Common myeloid progenitor, CD34-positive (primary cell): ENCODE results near the gene COX7B2.

Experiments
- CTCF ChIA-PET: fragments of 350-600 bp; sonication (Branson Sonifier 250); formaldehyde crosslinking; loops from one replicate; lab custom pipeline; 2021; ENCODE audit warnings: antibody characterized with exemption; lab: Charles Lee
- POLR2A ChIA-PET: fragments of 350-600 bp; sonication (Branson Sonifier 250); formaldehyde crosslinking; loops from one replicate; lab custom pipeline; 2021; ENCODE audit warnings: antibody characterized with exemption; lab: Charles Lee
- DNase-seq, 3 donors: peaks; one replicate each; pipeline versions ENCODE4 v3.0.0 to v3.0.0-alpha.2; 2013
- H3K27ac ChIP-seq, 2 experiments: 1 replicate in 1 of 2; 2 replicates in 1 of 2; pipeline ENCODE4 v1.7.0; 2013; ENCODE audit warnings: inconsistent platforms in 2 of 2, low read length in 2 of 2, mild to moderate bottlenecking in 2 of 2, low read depth in 1 of 2, moderate library complexity in 1 of 2; ENCODE audit not compliant: severe bottlenecking in 2 of 2, insufficient read depth in 1 of 2, poor library complexity in 1 of 2
- H3K27me3 ChIP-seq, 5 experiments: replicated peaks in 2 of 5; 1 replicate in 3 of 5; 2 replicates in 2 of 5; pipeline versions ENCODE4 v1.6.1 to v1.7.0; 2013; ENCODE audit warnings: low read length in 4 of 5, mild to moderate bottlenecking in 2 of 5, moderate library complexity in 2 of 5, inconsistent platforms in 1 of 5; ENCODE audit not compliant: insufficient read depth in 5 of 5, control insufficient read depth in 4 of 5
- H3K36me3 ChIP-seq, 4 experiments: 1 replicate in 2 of 4; 2 replicates in 2 of 4; pipeline versions ENCODE4 v1.6.1 to v1.7.0; 2013; ENCODE audit warnings: low read length in 3 of 4, control low read depth in 1 of 4, mild to moderate bottlenecking in 1 of 4; ENCODE audit not compliant: control insufficient read depth in 4 of 4, insufficient read depth in 4 of 4
- H3K4me1 ChIP-seq, 4 experiments: 1 replicate in 3 of 4; 2 replicates in 1 of 4; pipeline versions ENCODE4 v1.6.1 to v1.7.1; 2013; ENCODE audit warnings: low read length in 3 of 4, mild to moderate bottlenecking in 3 of 4, control low read depth in 1 of 4, inconsistent platforms in 1 of 4, moderate library complexity in 1 of 4; ENCODE audit not compliant: control insufficient read depth in 4 of 4, insufficient read depth in 4 of 4; ENCODE audit errors: control extremely low read depth in 1 of 4
- H3K4me3 ChIP-seq, 7 experiments: 1 replicate in 4 of 7; 2 replicates in 3 of 7; pipeline versions ENCODE4 v1.5.1 to v1.7.0; 2013; ENCODE audit warnings: mild to moderate bottlenecking in 7 of 7, low read length in 6 of 7, moderate library complexity in 6 of 7, inconsistent platforms in 2 of 7, low read depth in 2 of 7, control low read depth in 1 of 7; ENCODE audit not compliant: insufficient read depth in 4 of 7, control insufficient read depth in 1 of 7; ENCODE audit errors: extremely low read depth in 1 of 7
- H3K9me3 ChIP-seq, 5 experiments: 1 replicate in 4 of 5; 2 replicates in 1 of 5; pipeline versions ENCODE4 v1.6.1 to v1.7.1; 2013; ENCODE audit warnings: low read length in 4 of 5, mild to moderate bottlenecking in 2 of 5, inconsistent platforms in 1 of 5, low read depth in 1 of 5, moderate library complexity in 1 of 5; ENCODE audit not compliant: control insufficient read depth in 4 of 5, insufficient read depth in 2 of 5; ENCODE audit errors: control extremely low read depth in 1 of 5
- WGBS: methylation state at CpG from one replicate; pipeline ENCODE4 v1.1.5; 2013; ENCODE audit not compliant: insufficient coverage; 5-methylcytosine and 5-hydroxymethylcytosine counted together

COX7B2 gene

GRCh38 chr4:46836584-46836983 is 72.5 kb downstream of the COX7B2 start:
- no peaks in the 10 kb centered on the region for H3K9me3 ChIP-seq
- ChIA-PET CTCF (interaction anchor here (0.7 to 1.1 kb wide), 2 partner anchors 12 to 357 kb away, joined by 3 read pairs; no protein-coding TSS in a partner anchor), POLR2A (no interaction called here)
- H3K36me3 ChIP-seq: no peaks in the 10 kb centered on the region
- no peak overlapping the region for H3K27ac ChIP-seq
- no CpG with 5 or more reads among the region's 4 CpGs for WGBS
- H3K4me1 ChIP-seq: no peaks in the 10 kb centered on the region
- no peaks in the 10 kb centered on the region for H3K27me3 ChIP-seq
- no peak overlapping the region for H3K4me3 ChIP-seq
- no peak for DNase-seq

GRCh38 chr4:46830971-46831454 is 78.0 kb downstream of the COX7B2 start:
- no peaks in the 10 kb centered on the region for H3K9me3 ChIP-seq
- H3K4me3 ChIP-seq: no peak overlapping the region
- peaks cover 0 to 2% (median 0%) of the 10 kb centered on the region in 5 experiments for H3K27me3 ChIP-seq
- WGBS: 97% methylated on average over 6 of the region's 24 CpGs
- DNase-seq: no peak
- H3K27ac ChIP-seq: no peak overlapping the region
- POLR2A ChIA-PET: no interaction called here
- CTCF ChIA-PET: no interaction called here
- H3K36me3 ChIP-seq: no peaks in the 10 kb centered on the region
- no peaks in the 10 kb centered on the region for H3K4me1 ChIP-seq

GRCh38 chr4:46820154-46820553 is 88.9 kb downstream of the COX7B2 start:
- WGBS: 98% methylated on average over 6 of the region's 6 CpGs
- H3K27ac ChIP-seq: no peak overlapping the region
- H3K9me3 ChIP-seq: peaks cover 0 to 2% (median 0%) of the 10 kb centered on the region in 5 experiments
- no peak for DNase-seq
- H3K36me3 ChIP-seq: no peaks in the 10 kb centered on the region
- H3K27me3 ChIP-seq: no peaks in the 10 kb centered on the region
- CTCF ChIA-PET: no interaction called here
- no peaks in the 10 kb centered on the region for H3K4me1 ChIP-seq
- no peak overlapping the region for H3K4me3 ChIP-seq
- POLR2A ChIA-PET: no interaction called here

- DNase-seq: no peak
- Histone ChIP-seq H3K4me1 (no peaks in the 10 kb centered on the region), H3K36me3 (no peaks in the 10 kb centered on the region), H3K4me3 (no peak overlapping the region), H3K9me3 (no peaks in the 10 kb centered on the region), H3K27me3 (no peaks in the 10 kb centered on the region), H3K27ac (no peak overlapping the region)
- CTCF ChIA-PET: no interaction called here
- WGBS: no CpG with 5 or more reads among the region's 3 CpGs
- POLR2A ChIA-PET: no interaction called here
These were observed 90.0 kb downstream of the COX7B2 start for GRCh38 chr4:46819095-46819494.

DNA sequence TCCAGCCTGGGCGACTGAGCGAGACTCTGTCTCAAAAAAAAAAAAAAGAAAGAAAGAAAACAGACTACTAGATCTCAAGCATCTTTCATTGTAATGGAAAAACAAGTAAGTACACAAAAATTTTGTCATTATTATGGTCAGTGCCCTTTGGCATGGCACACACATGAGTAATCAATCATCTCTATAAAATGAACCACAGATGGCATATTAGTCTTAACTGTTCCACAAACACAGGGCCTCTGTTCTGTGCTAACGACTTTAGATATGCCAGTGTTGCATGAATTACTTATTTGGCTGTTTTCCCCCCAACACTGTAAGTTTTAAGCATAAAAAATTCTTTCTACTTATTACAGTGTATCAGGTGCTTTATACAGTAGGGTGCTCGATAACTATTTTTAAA is 90.4 kb downstream of the COX7B2 start:
- POLR2A ChIA-PET: no interaction called here
- Histone ChIP-seq H3K36me3 (no peaks in the 10 kb centered on the region), H3K27me3 (no peaks in the 10 kb centered on the region), H3K4me1 (no peaks in the 10 kb centered on the region), H3K27ac (no peak overlapping the region), H3K4me3 (no peak overlapping the region), H3K9me3 (no peaks in the 10 kb centered on the region)
- no peak for DNase-seq
- CTCF ChIA-PET: no interaction called here
- WGBS: 71% methylated on average over 1 of the region's 4 CpGs

DNA sequence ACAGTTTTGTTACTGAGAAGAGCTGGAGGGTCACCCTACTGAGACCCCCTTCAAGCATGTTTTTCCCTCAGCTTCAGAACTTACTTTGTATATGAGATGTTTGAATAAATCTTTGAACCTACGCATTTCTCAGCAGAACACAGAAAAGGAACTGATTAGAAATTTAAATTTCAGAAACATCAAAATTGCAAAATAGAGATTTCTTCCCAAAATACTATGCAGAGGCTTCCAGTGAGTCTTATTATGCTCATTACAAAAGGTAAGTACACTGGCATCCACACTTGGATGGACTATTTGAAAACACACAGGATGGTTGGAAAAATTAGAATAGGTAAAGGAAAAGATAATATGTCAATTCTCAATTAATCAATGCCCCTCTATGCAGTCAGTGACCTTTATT is 91.2 kb downstream of the COX7B2 start:
- Histone ChIP-seq H3K27ac (no peak overlapping the region), H3K27me3 (no peaks in the 10 kb centered on the region), H3K36me3 (no peaks in the 10 kb centered on the region), H3K9me3 (no peaks in the 10 kb centered on the region), H3K4me3 (no peak overlapping the region), H3K4me1 (no peaks in the 10 kb centered on the region)
- no peak for DNase-seq
- ChIA-PET POLR2A (interaction anchor here (0.7 kb wide), 1 partner anchor 75 kb away, joined by 3 read pairs; no protein-coding TSS in a partner anchor), CTCF (no interaction called here)
- no CpG with 5 or more reads among the region's 1 CpG for WGBS

DNA sequence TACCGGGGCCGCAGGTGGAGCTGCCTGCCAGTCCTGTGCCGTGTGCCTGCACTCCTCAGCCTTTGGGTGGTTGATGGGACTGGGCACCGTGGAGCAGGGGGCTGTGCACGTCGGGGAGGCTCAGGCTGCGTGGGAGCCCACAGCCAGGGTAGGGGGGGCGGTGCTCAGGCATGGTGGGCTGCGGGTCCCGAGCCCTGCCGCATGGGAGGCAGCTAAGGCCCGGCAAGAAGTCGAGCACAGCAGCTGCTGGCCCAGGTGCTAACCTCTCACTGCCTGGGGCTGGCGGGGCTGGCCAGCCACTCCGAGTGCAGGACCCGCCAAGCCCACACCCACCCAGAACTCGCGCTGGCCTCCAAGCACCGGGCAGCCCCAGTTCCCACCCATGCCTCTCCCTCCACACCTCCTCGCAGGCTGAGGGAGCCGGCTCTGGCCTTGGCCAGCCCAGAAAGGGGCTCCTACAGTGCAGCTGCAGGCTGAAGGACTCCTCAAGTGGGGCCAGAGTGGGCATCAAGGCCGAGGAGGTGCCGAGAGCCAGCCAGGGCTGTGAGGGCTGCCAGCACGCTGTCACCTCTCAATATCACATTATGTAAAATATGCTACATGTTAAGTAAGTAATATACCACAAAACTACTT is 104.1 kb downstream of the COX7B2 start:
- POLR2A ChIA-PET: no interaction called here
- Histone ChIP-seq H3K4me1 (no peaks in the 10 kb centered on the region), H3K4me3 (no peak overlapping the region), H3K27ac (no peak overlapping the region), H3K9me3 (no peaks in the 10 kb centered on the region), H3K36me3 (no peaks in the 10 kb centered on the region), H3K27me3 (no peaks in the 10 kb centered on the region)
- CTCF ChIA-PET: no interaction called here
- WGBS: 94% methylated on average over 19 of the region's 24 CpGs
- DNase-seq: no peak
